ENCODE results near the gene TFR2. TPM values are rescaled to one million over a fixed set of nuclear protein-coding genes. Genes with fewer than 3 reads are reported as not detected.

TFR2 gene
- total RNA-seq, 1 experiment from 2014 or later: 9.1 TPM

DNA sequence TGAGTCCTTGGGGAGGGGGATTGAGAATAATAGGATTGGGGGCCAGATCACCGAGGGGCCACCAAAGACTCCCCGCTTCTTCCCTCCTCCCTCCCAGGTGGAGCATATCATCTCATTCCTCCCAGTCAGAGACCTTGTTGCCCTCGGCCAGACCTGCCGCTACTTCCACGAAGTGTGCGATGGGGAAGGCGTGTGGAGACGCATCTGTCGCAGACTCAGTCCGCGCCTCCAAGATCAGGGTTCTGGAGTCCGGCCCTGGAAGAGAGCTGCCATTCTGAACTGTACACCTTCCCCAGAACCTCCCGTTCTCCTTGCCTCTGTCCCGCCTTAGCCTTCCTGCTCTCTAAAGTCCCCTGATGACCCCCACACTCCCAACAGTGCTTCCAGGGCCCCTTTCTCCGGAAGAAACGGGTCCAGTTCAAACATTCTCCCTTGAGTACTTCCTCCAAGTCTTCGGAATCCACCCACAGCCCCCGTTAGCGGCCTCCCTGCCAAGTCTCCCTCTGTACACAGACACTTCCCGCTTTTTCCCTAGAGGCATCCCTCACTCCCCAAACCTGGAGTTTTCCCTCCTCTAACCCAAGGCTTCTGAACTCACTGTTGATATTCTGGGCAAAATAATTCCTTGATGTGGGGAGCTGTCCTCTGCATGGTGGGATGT is 51.1 kb downstream of the TFR2 start:
- Histone ChIP-seq H3K27me3 (ENCODE audit: control insufficient read depth, insufficient read depth, low read length) (no peaks in the 10 kb centered on the region), H3K4me1 (ENCODE audit: control insufficient read depth, insufficient read depth, low read length) (0 out of 2 replicates have a peak, but pooled peaks cover 1% of the 10 kb centered on the region), H3K4me3 (ENCODE audit: low read depth in 2 of 2, low read length in 2 of 2) (no peak overlapping the region), H3K9me3 (ENCODE audit: control insufficient read depth, insufficient read depth, low read depth, low read length) (no peaks in the 10 kb centered on the region), H3K36me3 (ENCODE audit: control insufficient read depth, insufficient read depth, low read length) (no peaks in the 10 kb centered on the region), H3K27ac (ENCODE audit: low read length) (no peak overlapping the region)
- ATAC-seq (no peak), DNase-seq (ENCODE audit: low read depth, low spot score) (no peak)
- no TSS peak for BruUV-seq (replicated peaks)
- in situ Hi-C loops (cut with HindIII; ENCODE audit: low pct_unique_long_range_greater_than_20kb, low sequenced_read_pairs) (no loop called here), intact Hi-C loops (cut with micrococcal nuclease; ENCODE audit: unreplicated experiment) (no loop called here)
- CTCF ChIA-PET: interaction anchor here (0.7 to 0.9 kb wide), 3 partner anchors 19 to 649 kb away, joined by 3 to 8 read pairs (median 4); no protein-coding TSS in a partner anchor
- no peak for TF ChIP-seq POLR2AphosphoS5 (IDR thresholded peaks at IDR 0.05; ENCODE audit: low read depth, low read length)
- TF ChIP-seq, protein P1, sequence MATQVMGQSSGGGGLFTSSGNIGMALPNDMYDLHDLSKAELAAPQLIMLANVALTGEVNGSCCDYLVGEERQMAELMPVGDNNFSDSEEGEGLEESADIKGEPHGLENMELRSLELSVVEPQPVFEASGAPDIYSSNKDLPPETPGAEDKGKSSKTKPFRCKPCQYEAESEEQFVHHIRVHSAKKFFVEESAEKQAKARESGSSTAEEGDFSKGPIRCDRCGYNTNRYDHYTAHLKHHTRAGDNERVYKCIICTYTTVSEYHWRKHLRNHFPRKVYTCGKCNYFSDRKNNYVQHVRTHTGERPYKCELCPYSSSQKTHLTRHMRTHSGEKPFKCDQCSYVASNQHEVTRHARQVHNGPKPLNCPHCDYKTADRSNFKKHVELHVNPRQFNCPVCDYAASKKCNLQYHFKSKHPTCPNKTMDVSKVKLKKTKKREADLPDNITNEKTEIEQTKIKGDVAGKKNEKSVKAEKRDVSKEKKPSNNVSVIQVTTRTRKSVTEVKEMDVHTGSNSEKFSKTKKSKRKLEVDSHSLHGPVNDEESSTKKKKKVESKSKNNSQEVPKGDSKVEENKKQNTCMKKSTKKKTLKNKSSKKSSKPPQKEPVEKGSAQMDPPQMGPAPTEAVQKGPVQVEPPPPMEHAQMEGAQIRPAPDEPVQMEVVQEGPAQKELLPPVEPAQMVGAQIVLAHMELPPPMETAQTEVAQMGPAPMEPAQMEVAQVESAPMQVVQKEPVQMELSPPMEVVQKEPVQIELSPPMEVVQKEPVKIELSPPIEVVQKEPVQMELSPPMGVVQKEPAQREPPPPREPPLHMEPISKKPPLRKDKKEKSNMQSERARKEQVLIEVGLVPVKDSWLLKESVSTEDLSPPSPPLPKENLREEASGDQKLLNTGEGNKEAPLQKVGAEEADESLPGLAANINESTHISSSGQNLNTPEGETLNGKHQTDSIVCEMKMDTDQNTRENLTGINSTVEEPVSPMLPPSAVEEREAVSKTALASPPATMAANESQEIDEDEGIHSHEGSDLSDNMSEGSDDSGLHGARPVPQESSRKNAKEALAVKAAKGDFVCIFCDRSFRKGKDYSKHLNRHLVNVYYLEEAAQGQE (IDR thresholded peaks at IDR 0.05; ENCODE audit: insufficient read depth in 1 of 2, low read depth in 2 of 2, low read length in 1 of 2): no peak
- TF ChIP-seq, protein P2, sequence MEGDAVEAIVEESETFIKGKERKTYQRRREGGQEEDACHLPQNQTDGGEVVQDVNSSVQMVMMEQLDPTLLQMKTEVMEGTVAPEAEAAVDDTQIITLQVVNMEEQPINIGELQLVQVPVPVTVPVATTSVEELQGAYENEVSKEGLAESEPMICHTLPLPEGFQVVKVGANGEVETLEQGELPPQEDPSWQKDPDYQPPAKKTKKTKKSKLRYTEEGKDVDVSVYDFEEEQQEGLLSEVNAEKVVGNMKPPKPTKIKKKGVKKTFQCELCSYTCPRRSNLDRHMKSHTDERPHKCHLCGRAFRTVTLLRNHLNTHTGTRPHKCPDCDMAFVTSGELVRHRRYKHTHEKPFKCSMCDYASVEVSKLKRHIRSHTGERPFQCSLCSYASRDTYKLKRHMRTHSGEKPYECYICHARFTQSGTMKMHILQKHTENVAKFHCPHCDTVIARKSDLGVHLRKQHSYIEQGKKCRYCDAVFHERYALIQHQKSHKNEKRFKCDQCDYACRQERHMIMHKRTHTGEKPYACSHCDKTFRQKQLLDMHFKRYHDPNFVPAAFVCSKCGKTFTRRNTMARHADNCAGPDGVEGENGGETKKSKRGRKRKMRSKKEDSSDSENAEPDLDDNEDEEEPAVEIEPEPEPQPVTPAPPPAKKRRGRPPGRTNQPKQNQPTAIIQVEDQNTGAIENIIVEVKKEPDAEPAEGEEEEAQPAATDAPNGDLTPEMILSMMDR (IDR thresholded peaks at IDR 0.05): no peak
- no peak for TF ChIP-seq TCF7L2 (IDR thresholded peaks at IDR 0.05; ENCODE audit: low read depth, low read length)
- no peak for TF ChIP-seq SIN3A (IDR thresholded peaks at IDR 0.05; ENCODE audit: borderline replicate concordance, insufficient read depth, low read depth, low read length)
- POLR2A ChIA-PET: no interaction called here

DNA sequence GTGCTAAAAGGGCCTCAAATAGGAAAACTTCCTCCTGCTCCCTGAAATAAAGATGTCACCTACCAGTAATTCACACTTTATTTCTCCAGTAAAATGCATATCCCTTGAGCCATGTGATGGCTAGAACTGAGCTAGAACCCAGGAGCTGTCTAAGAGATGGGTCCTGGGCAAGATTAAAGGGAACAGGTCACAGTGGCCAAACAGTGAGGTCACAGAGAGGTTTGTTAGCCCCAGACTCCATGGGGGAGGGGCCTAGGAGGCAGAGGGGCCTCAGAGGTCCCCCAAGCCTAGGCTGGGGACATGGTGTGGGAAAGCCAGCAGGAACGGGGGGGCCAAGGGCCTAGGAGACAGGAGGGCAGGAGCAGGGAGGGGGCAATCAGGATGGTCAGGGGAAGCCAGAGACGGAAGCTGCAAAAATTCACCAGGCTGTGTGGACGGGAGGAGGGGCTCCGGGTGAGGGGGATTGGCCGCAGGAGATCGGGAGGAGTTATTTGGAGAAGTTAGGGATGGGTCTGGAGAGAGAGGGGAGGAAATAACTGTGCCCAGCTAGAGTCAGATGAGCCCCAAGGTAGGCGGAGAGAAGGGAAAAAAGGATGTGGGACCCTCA is 51.9 kb downstream of the TFR2 start:
- POLR2A ChIA-PET: interaction anchor here (1.0 kb wide), 1 partner anchor 94 kb away, joined by 4 read pairs; no protein-coding TSS in a partner anchor

More for the DNA sequence above, 51.9 kb downstream of the TFR2 start:
- no peak overlapping the region for H3K4me3 ChIP-seq (ENCODE audit: low read depth in 2 of 2, low read length in 2 of 2)
- in situ Hi-C loops (cut with HindIII; ENCODE audit: low pct_unique_long_range_greater_than_20kb, low sequenced_read_pairs) (no loop called here), intact Hi-C loops (cut with micrococcal nuclease; ENCODE audit: unreplicated experiment) (no loop called here)
- H3K4me1 ChIP-seq (ENCODE audit: control insufficient read depth, insufficient read depth, low read length): peaks cover 6% of the 10 kb centered on the region; the same call in 1 of the 2 replicates
- no peaks in the 10 kb centered on the region for H3K27me3 ChIP-seq (ENCODE audit: control insufficient read depth, insufficient read depth, low read length)
- no peaks in the 10 kb centered on the region for H3K9me3 ChIP-seq (ENCODE audit: control insufficient read depth, insufficient read depth, low read depth, low read length)
- BruUV-seq (replicated peaks): no TSS peak
- no peaks in the 10 kb centered on the region for H3K36me3 ChIP-seq (ENCODE audit: control insufficient read depth, insufficient read depth, low read length)
- no peak for ATAC-seq
- H3K27ac ChIP-seq (ENCODE audit: low read length): no peak overlapping the region
- CTCF ChIA-PET: interaction anchor here (0.6 to 1.3 kb wide), 5 partner anchors 18 to 142 kb away, joined by 3 to 8 read pairs (median 3); no protein-coding TSS in a partner anchor
- no peak for DNase-seq (ENCODE audit: low read depth, low spot score)
- TF ChIP-seq POLR2AphosphoS5 (IDR thresholded peaks at IDR 0.05; ENCODE audit: low read depth, low read length) (no peak), SIN3A (IDR thresholded peaks at IDR 0.05; ENCODE audit: borderline replicate concordance, insufficient read depth, low read depth, low read length) (no peak), TCF7L2 (IDR thresholded peaks at IDR 0.05; ENCODE audit: low read depth, low read length) (no peak)
- TF ChIP-seq, protein P1 (IDR thresholded peaks at IDR 0.05; ENCODE audit: insufficient read depth in 1 of 2, low read depth in 2 of 2, low read length in 1 of 2): no peak
- TF ChIP-seq, protein P2 (IDR thresholded peaks at IDR 0.05): no peak
